Hematopoietic multipotent progenitor cell treated with erythropoietin and hydrocortisone succinate and interleukin-3 and kit ligand, for 17 days (in vitro differentiated cells): ENCODE measurements around the gene MTHFD1L.
A peak's percentile ranks its signal among the peaks of the same experiment; 100 is the strongest.

Experiments
- DNase-seq: peaks from one replicate; pipeline ENCODE4 v3.0.0-alpha.2; 2015; ENCODE audit warnings: low spot score

MTHFD1L gene

GRCh38 chr6:150992262-150992661 lies 126.8 kb downstream of the MTHFD1L start:
- no peak for DNase-seq

- no peak for DNase-seq
These were observed 127.2 kb downstream of the MTHFD1L start for GRCh38 chr6:150992703-150993102.

- no peak for DNase-seq
These were observed 127.8 kb downstream of the MTHFD1L start for GRCh38 chr6:150993253-150993652.

GRCh38 chr6:150994026-150994425 lies 128.5 kb downstream of the MTHFD1L start:
- DNase-seq: no peak

GRCh38 chr6:150996968-150997367 lies 131.5 kb downstream of the MTHFD1L start:
- no peak for DNase-seq

- no peak for DNase-seq
These were observed 133.6 kb downstream of the MTHFD1L start for GRCh38 chr6:150999107-150999506.

GRCh38 chr6:150999576-150999975 lies 134.1 kb downstream of the MTHFD1L start:
- no peak for DNase-seq

- DNase-seq: no peak
These were observed 136.0 kb downstream of the MTHFD1L start for GRCh38 chr6:151001387-151002056.

- no peak for DNase-seq
These were observed 136.6 kb downstream of the MTHFD1L start for GRCh38 chr6:151002057-151002450.

GRCh38 chr6:151002491-151002935 lies 137.0 kb downstream of the MTHFD1L start:
- no peak for DNase-seq

- DNase-seq: no peak
These were observed 139.0 kb downstream of the MTHFD1L start for GRCh38 chr6:151004383-151005024.

- DNase-seq: no peak
These were observed 139.7 kb downstream of the MTHFD1L start for GRCh38 chr6:151005164-151005563.

GRCh38 chr6:151005896-151006632 lies 140.6 kb downstream of the MTHFD1L start:
- DNase-seq: no peak

GRCh38 chr6:151007076-151007475 lies 141.6 kb downstream of the MTHFD1L start:
- no peak for DNase-seq

- no peak for DNase-seq
These were observed 142.4 kb downstream of the MTHFD1L start for GRCh38 chr6:151007922-151008321.

- no peak for DNase-seq
These were observed 142.9 kb downstream of the MTHFD1L start for GRCh38 chr6:151008425-151008824.

- no peak for DNase-seq
These were observed 144.1 kb downstream of the MTHFD1L start for GRCh38 chr6:151009576-151009975.

- no peak for DNase-seq
These were observed 144.6 kb downstream of the MTHFD1L start for GRCh38 chr6:151010071-151010470.

GRCh38 chr6:151012321-151013294 lies 147.1 kb downstream of the MTHFD1L start:
- DNase-seq: no peak

GRCh38 chr6:151014404-151015100 lies 149.1 kb downstream of the MTHFD1L start:
- DNase-seq: peak; percentile 68

GRCh38 chr6:151015101-151015700 lies 149.7 kb downstream of the MTHFD1L start:
- no peak for DNase-seq
